Neural cell (in vitro differentiated cells): ENCODE measurements around the gene SNX30. TPM values are rescaled to one million over a fixed set of nuclear protein-coding genes. Genes with fewer than 3 reads are reported as not detected.

Experiments used
- H2AFZ ChIP-seq: fragments of 200-600, 300-800 bp; sonication (generic), shearing (Covaris generic); 2 replicates; pipeline ENCODE4 v1.6.0; 2014; ENCODE audit warnings: low read depth, mild to moderate bottlenecking, antibody characterized with exemption, low read length, moderate library complexity
- H3F3A ChIP-seq: fragments of 200-600 bp; shearing (Covaris generic); 2 replicates; pipeline ENCODE4 v1.6.1; 2016; ENCODE audit warnings: mild to moderate bottlenecking, moderate library complexity, mixed read lengths, antibody characterized with exemption, low read length; ENCODE audit not compliant: insufficient read depth, poor library complexity, severe bottlenecking
- H3K27ac ChIP-seq: fragments of 200-600, 300-800 bp; sonication (generic), shearing (Covaris generic); 2 replicates; pipeline ENCODE4 v1.5.1; 2014; ENCODE audit warnings: mild to moderate bottlenecking, low read length, moderate library complexity
- H3K27me3 ChIP-seq: fragments of 300-800, 200-600 bp; sonication (generic), shearing (Covaris generic); 2 replicates; pipeline ENCODE4 v1.6.0; 2014; ENCODE audit warnings: mild to moderate bottlenecking, low read depth, low read length, moderate library complexity; ENCODE audit not compliant: insufficient read depth
- H3K36me3 ChIP-seq: fragments of 300-800, 200-600 bp; sonication (generic), shearing (Covaris generic); 2 replicates; pipeline ENCODE4 v1.5.1; 2014; ENCODE audit warnings: mild to moderate bottlenecking, antibody characterized with exemption, low read length, moderate library complexity; ENCODE audit not compliant: insufficient read depth
- H3K4me2 ChIP-seq: fragments of 300-800, 200-600 bp; sonication (generic), shearing (Covaris generic); 2 replicates; pipeline ENCODE4 v1.6.0; 2014; ENCODE audit warnings: mild to moderate bottlenecking, low read length
- H3K4me3 ChIP-seq: fragments of 300-800, 200-600 bp; sonication (generic), shearing (Covaris generic); 2 replicates; pipeline ENCODE4 v1.5.1; 2014; ENCODE audit warnings: mild to moderate bottlenecking, low read length, moderate library complexity
- H3K79me2 ChIP-seq: fragments of 200-600 bp; shearing (Covaris generic); replicated peaks from 2 replicates; pipeline ENCODE4 v1.6.0; 2014; ENCODE audit warnings: mild to moderate bottlenecking, low read length, moderate library complexity; ENCODE audit not compliant: insufficient read depth
- H3K9ac ChIP-seq: fragments of 300-800, 200-600 bp; sonication (generic), shearing (Covaris generic); 2 replicates; pipeline ENCODE4 v1.6.1; 2016; ENCODE audit warnings: mild to moderate bottlenecking, low read length, mixed read lengths
- H3K9me2 ChIP-seq: fragments of 200-600 bp; shearing (Covaris generic); 2 replicates; pipeline ENCODE4 v1.6.1; 2016; ENCODE audit warnings: mild to moderate bottlenecking, low read length, mixed read lengths; ENCODE audit not compliant: insufficient read depth
- H3K9me3 ChIP-seq: fragments of 200-600, 300-800 bp; sonication (generic), shearing (Covaris generic); 2 replicates; pipeline ENCODE4 v1.6.1; 2016; ENCODE audit warnings: mild to moderate bottlenecking, mixed run types, low read length, moderate library complexity, mixed read lengths
- H4K20me1 ChIP-seq: fragments of 200-600 bp; shearing (Covaris generic); 2 replicates; pipeline ENCODE4 v1.6.1; 2016; ENCODE audit warnings: mild to moderate bottlenecking, mixed run types; ENCODE audit not compliant: insufficient read depth
- EP300 ChIP-seq: fragments of 450-650 bp; conservative IDR thresholded peaks from 2 replicates; pipeline ENCODE4 v1.6.1; 2014; ENCODE audit warnings: antibody characterized with exemption, mild to moderate bottlenecking, moderate library complexity; ENCODE audit not compliant: poor library complexity, severe bottlenecking
- EZH2 ChIP-seq: fragments of 200-600, 300-800 bp; shearing (Covaris generic), sonication (generic); IDR thresholded peaks from 2 replicates; pipeline ENCODE4 v1.6.1; 2014; ENCODE audit warnings: antibody characterized with exemption, low read length, borderline replicate concordance, mild to moderate bottlenecking; ENCODE audit not compliant: insufficient read depth, poor library complexity, severe bottlenecking
- POLR2AphosphoS5 ChIP-seq: IDR thresholded peaks from 2 replicates; pipeline ENCODE4 v1.6.1; 2012
- RAD21 ChIP-seq: fragments of 450-650 bp; conservative IDR thresholded peaks from 2 replicates; pipeline ENCODE4 v1.6.1; 2014; ENCODE audit warnings: antibody characterized with exemption, mild to moderate bottlenecking, moderate library complexity
- SMC3 ChIP-seq: fragments of 450-650 bp; conservative IDR thresholded peaks from 2 replicates; pipeline ENCODE4 v1.6.1; 2014; ENCODE audit warnings: antibody characterized with exemption, mild to moderate bottlenecking, moderate library complexity; ENCODE audit not compliant: poor library complexity
- TAF1 ChIP-seq: IDR thresholded peaks from 2 replicates; pipeline ENCODE4 v1.6.1; 2012; ENCODE audit warnings: low read depth
- polyA plus RNA-seq: library from polyadenylated mRNA; depleted of rRNA; stranded (reverse); fragments of >200 nt; gene quantifications from 2 replicates; pipeline ENCODE4 v1.2.3, GENCODE V29; 2014
- TF ChIP-seq, protein P1 (sequence below): fragments of 450-650 bp; IDR thresholded peaks from 2 replicates; pipeline ENCODE4 v1.5.1; 2014; ENCODE audit warnings: antibody characterized with exemption, mild to moderate bottlenecking, moderate library complexity; ENCODE audit not compliant: poor library complexity, severe bottlenecking
- TF ChIP-seq, protein P2 (sequence below): IDR thresholded peaks from 2 replicates; pipeline ENCODE4 v1.6.1; 2012; ENCODE audit warnings: borderline replicate concordance

Gene SNX30
- polyA plus RNA-seq, 1 donor from 2014 or later: 30.0 TPM

DNA sequence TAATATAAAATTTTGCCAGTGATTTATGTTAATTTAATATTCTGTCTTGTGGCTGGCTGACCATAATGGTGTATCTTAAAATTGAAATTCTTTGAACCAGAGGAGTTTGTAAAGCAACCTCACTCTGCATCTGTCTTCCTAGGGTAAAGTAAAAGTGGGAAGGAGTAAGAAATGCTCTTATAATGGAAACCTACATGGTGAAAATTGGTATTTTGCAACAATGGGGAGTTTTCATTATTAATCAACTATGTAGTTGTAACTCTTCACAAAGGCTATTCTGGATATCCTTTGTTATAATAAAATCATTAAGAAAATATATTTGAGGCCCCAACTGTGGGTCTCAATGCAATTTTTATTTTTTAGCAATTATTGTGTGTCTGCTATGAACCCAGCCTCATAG lies 44.2 kb downstream of the SNX30 start:
- Histone ChIP-seq H3F3A (no peaks in the 10 kb centered on the region), H3K9me2 (no peaks in the 10 kb centered on the region), H4K20me1 (no peaks in the 10 kb centered on the region), H3K4me2 (no peak overlapping the region), H3K9ac (no peak overlapping the region), H3K36me3 (no peaks in the 10 kb centered on the region), H3K79me2 (peaks cover 2% of the 10 kb centered on the region), H2AFZ (no peak overlapping the region), H3K4me3 (no peak overlapping the region), H3K27ac (no peak overlapping the region), H3K9me3 (no peaks in the 10 kb centered on the region), H3K27me3 (no peaks in the 10 kb centered on the region)
- TF ChIP-seq, protein P1, sequence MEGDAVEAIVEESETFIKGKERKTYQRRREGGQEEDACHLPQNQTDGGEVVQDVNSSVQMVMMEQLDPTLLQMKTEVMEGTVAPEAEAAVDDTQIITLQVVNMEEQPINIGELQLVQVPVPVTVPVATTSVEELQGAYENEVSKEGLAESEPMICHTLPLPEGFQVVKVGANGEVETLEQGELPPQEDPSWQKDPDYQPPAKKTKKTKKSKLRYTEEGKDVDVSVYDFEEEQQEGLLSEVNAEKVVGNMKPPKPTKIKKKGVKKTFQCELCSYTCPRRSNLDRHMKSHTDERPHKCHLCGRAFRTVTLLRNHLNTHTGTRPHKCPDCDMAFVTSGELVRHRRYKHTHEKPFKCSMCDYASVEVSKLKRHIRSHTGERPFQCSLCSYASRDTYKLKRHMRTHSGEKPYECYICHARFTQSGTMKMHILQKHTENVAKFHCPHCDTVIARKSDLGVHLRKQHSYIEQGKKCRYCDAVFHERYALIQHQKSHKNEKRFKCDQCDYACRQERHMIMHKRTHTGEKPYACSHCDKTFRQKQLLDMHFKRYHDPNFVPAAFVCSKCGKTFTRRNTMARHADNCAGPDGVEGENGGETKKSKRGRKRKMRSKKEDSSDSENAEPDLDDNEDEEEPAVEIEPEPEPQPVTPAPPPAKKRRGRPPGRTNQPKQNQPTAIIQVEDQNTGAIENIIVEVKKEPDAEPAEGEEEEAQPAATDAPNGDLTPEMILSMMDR: no peak
- no peak for TF ChIP-seq TAF1
- TF ChIP-seq, protein P2, sequence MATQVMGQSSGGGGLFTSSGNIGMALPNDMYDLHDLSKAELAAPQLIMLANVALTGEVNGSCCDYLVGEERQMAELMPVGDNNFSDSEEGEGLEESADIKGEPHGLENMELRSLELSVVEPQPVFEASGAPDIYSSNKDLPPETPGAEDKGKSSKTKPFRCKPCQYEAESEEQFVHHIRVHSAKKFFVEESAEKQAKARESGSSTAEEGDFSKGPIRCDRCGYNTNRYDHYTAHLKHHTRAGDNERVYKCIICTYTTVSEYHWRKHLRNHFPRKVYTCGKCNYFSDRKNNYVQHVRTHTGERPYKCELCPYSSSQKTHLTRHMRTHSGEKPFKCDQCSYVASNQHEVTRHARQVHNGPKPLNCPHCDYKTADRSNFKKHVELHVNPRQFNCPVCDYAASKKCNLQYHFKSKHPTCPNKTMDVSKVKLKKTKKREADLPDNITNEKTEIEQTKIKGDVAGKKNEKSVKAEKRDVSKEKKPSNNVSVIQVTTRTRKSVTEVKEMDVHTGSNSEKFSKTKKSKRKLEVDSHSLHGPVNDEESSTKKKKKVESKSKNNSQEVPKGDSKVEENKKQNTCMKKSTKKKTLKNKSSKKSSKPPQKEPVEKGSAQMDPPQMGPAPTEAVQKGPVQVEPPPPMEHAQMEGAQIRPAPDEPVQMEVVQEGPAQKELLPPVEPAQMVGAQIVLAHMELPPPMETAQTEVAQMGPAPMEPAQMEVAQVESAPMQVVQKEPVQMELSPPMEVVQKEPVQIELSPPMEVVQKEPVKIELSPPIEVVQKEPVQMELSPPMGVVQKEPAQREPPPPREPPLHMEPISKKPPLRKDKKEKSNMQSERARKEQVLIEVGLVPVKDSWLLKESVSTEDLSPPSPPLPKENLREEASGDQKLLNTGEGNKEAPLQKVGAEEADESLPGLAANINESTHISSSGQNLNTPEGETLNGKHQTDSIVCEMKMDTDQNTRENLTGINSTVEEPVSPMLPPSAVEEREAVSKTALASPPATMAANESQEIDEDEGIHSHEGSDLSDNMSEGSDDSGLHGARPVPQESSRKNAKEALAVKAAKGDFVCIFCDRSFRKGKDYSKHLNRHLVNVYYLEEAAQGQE: no peak

GRCh38 chr9:112795921-112796320 lies 45.4 kb downstream of the SNX30 start:
- Histone ChIP-seq H3K4me3 (no peak overlapping the region), H4K20me1 (no peaks in the 10 kb centered on the region), H3K9me3 (no peaks in the 10 kb centered on the region), H3K79me2 (peaks cover 2% of the 10 kb centered on the region), H2AFZ (no peak overlapping the region), H3K27me3 (no peaks in the 10 kb centered on the region), H3K27ac (no peak overlapping the region), H3K9ac (no peak overlapping the region), H3F3A (no peaks in the 10 kb centered on the region), H3K9me2 (no peaks in the 10 kb centered on the region), H3K4me2 (no peak overlapping the region), H3K36me3 (no peaks in the 10 kb centered on the region)
- TF ChIP-seq, protein P1: no peak
- TF ChIP-seq POLR2AphosphoS5 (no peak), EZH2 (no peak), SMC3 (no peak), RAD21 (no peak), EP300 (no peak)
